CD1c-positive myeloid dendritic cell (primary cell): ENCODE measurements around the gene S100A16.
"Not testable (repeated sequence)": the region's sequence is repeated elsewhere in the genome, so short reads cannot be mapped to it uniquely, and the experiment has no call there.

ENCODE experiments used
- DNase-seq: peaks from one replicate; pipeline ENCODE4 v3.0.0-alpha.2; 2016; ENCODE audit errors: extremely low spot score

S100A16 gene

DNA sequence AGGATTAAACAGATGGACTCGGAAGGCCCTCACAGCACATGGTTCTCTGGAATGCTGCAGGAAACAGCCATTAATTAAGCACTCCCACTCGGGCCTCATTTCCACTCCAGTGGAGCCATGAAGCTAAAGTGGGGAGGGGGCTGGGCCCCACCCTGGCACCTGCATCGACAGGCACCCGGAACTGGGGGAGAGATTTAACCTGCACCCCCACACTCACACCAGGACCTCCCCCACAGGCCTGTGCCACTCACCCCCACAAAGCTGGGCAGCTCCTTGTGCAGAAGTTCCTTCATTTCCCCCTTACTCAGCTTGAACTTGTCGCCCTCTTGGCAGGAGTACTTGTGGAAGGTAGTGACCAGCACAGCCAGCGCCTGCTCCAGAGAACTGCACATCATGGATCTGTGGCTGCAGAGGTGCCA lies 49.4 kb downstream of the S100A16 start:
- DNase-seq = peak; percentile 43

DNA sequence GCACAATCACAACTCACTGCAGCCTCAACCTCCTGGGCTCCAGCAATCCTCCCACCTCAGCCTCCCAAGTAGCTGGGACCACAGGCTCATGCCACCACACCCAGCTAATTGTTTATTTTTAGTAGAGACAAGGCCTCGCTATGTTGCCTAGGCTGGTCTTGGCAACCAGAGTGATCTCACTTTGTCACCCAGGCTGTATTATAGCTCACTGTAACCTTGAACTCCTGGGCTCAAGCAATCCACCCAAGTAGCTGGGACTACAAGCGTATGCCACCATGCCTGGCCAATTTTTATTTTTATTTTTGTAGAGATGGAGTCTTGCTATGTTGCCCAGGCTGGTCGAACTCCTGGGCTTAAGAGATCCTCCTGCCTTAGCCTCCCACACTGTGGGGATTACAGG lies 50.9 kb downstream of the S100A16 start:
- not testable (repeated sequence) for DNase-seq

DNA sequence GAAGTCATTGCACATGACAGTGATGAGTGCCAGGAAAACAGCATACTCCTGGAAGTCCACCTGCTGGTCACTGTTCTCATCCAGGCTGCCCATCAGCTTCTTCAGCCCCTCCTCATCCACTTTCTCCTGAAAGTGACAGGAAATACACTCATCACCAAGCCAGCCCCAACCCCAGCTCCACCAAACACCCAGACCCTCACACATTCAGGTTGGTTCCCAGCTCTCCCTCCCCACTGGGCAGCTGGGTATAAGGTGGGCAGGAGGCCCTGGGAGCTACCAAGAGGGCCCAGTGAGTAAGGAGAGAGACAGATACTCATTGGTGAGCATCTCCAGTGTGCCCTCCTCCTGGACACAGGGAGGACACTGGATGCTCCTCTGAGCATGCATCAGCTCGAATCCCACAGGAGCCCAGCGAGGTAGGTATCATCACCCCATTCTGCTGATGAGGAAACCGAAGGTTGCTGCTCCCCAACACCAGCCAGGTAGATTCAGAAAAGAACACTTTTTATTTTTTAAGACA lies 51.4 kb downstream of the S100A16 start:
- DNase-seq = no peak

DNA sequence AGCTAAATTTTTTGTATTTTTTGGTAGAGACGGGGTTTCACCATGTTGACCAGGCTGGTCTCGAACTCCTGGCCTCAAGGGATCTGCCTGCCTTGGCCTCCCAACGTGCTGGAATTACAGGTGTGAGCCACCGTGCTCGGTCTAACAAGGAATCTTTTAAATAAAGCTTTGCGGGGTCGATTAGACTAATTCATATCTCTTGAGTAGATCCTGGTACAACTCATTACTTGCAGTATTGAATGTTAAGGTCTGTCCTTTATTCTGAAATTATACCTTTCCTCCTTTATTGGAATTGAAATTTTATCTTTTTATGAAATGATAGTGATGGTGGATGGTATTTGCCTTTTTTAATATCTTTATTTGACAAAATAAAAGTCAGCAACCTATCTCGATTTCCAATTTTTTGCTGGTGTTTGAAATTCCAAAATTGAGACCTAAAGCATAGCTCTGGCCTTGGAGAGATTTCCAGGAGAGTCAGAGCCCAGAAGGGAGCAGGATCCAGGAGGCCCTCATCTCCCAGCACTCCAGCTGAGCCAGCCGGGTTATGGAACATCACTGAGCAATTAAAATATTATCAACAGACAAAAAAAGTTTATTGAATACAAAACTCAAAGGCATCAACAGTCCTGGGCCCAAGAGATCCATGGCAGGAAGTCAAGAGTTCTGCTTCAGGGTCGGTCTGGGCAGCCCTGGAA lies 52.0 kb downstream of the S100A16 start:
- DNase-seq = no peak

DNA sequence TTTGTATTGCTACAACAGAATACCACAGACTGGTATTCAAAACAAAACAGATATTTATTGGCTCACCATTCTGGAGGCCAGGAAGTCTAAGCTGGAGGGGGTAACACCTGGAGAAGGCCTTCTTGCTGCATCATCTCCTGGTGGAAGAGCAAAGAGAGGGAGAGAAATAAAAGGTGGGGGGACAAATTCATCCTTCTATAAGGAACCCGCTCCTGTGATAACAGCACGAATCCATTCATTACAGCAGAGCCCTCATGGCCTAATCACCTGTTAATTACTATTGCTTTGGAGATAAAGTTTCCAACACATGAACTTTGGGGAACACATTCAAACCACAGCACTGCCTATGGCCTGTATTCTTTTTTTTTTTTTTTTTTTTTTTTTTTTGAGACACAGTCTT lies 52.7 kb downstream of the S100A16 start:
- DNase-seq = no peak

DNA sequence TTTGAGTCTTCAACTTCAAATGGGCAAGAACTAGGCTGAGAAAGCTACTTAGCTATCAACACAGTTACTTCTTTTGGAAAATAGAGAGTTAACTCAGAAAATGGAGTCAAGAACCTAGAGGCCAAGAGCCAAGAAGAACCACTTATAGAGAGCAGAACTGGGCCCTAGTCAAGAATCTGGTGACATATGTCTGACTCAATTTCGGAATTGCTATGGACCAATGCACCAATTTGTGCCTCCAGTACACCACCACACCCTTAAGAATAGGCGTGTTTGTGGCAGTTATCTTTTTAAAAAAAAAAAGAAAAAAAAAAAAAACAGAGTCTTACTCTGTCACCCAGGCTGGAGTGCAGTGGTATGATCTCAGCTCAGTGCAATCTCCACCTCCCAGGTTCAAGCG lies 55.1 kb downstream of the S100A16 start:
- no peak for DNase-seq
